ENCODE measurements around the gene CEACAM21.

CEACAM21 gene

DNA sequence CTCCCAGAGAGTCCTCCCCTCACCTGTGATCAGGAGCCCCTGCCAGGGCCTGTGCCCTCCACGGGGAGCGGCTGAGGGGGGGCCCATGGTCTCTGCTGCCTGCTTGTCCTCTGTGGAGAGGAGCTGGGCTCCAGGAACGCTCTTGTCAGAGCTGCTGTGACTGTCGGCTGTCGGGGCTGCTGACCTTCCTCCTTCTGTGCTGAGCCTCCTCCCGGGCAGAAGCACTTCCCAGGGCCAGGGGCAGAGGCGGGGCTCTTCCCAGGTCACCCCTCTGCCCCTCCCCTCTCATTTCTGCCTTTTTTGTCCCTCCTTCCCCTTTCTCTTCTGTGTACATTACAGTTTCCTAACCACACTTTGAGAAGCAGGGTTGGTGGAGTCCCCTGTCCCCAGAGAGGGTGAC lies 50.9 kb downstream of the CEACAM21 start, which contains the start of gene CEACAM4:
TSS of gene CEACAM4 (minus strand) at position 198 of the 400 bp plus-strand sequence. CDS start at position 87, 111 bp downstream.
- ChIA-PET CTCF (no interaction called here), POLR2A (no interaction called here)
- Histone ChIP-seq H3K9me3 (ENCODE audit: control insufficient read depth, insufficient read depth, low read depth, low read length) (no peaks in the 10 kb centered on the region), H3K4me1 (ENCODE audit: control insufficient read depth, insufficient read depth, low read length) (no peaks in the 10 kb centered on the region), H3K36me3 (ENCODE audit: control insufficient read depth in 2 of 2, insufficient read depth in 1 of 2, low read length in 2 of 2) (no peaks in the 10 kb centered on the region), H3K27ac (ENCODE audit: extremely low read depth, low read depth, low read length) (no peak within 1 kb of the TSS), H3K4me3 (ENCODE audit: low read depth, low read length) (no peak within 1 kb of the TSS)
- TF ChIP-seq, protein P1, sequence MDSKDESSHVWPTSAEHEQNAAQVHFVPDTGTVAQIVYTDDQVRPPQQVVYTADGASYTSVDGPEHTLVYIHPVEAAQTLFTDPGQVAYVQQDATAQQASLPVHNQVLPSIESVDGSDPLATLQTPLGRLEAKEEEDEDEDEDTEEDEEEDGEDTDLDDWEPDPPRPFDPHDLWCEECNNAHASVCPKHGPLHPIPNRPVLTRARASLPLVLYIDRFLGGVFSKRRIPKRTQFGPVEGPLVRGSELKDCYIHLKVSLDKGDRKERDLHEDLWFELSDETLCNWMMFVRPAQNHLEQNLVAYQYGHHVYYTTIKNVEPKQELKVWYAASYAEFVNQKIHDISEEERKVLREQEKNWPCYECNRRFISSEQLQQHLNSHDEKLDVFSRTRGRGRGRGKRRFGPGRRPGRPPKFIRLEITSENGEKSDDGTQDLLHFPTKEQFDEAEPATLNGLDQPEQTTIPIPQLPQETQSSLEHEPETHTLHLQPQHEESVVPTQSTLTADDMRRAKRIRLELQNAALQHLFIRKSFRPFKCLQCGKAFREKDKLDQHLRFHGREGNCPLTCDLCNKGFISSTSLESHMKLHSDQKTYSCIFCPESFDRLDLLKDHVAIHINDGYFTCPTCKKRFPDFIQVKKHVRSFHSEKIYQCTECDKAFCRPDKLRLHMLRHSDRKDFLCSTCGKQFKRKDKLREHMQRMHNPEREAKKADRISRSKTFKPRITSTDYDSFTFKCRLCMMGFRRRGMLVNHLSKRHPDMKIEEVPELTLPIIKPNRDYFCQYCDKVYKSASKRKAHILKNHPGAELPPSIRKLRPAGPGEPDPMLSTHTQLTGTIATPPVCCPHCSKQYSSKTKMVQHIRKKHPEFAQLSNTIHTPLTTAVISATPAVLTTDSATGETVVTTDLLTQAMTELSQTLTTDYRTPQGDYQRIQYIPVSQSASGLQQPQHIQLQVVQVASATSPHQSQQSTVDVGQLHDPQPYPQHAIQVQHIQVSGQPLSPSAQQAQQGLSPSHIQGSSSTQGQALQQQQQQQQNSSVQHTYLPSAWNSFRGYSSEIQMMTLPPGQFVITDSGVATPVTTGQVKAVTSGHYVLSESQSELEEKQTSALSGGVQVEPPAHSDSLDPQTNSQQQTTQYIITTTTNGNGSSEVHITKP (tag by site-specific recombination; IDR thresholded peaks at IDR 0.05) = no peak
- TF ChIP-seq, protein P2, sequence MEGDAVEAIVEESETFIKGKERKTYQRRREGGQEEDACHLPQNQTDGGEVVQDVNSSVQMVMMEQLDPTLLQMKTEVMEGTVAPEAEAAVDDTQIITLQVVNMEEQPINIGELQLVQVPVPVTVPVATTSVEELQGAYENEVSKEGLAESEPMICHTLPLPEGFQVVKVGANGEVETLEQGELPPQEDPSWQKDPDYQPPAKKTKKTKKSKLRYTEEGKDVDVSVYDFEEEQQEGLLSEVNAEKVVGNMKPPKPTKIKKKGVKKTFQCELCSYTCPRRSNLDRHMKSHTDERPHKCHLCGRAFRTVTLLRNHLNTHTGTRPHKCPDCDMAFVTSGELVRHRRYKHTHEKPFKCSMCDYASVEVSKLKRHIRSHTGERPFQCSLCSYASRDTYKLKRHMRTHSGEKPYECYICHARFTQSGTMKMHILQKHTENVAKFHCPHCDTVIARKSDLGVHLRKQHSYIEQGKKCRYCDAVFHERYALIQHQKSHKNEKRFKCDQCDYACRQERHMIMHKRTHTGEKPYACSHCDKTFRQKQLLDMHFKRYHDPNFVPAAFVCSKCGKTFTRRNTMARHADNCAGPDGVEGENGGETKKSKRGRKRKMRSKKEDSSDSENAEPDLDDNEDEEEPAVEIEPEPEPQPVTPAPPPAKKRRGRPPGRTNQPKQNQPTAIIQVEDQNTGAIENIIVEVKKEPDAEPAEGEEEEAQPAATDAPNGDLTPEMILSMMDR (tag by site-specific recombination; IDR thresholded peaks at IDR 0.05) = no peak
- TF ChIP-seq ZFP69B (tag by site-specific recombination; IDR thresholded peaks at IDR 0.05) (no peak), ZNF266 (tag by site-specific recombination; IDR thresholded peaks at IDR 0.05; ENCODE audit: low read depth) (no peak), ZNF677 (tag by site-specific recombination; IDR thresholded peaks at IDR 0.05) (no peak), ZNF114 (tag by site-specific recombination; IDR thresholded peaks at IDR 0.05) (no peak), ZBTB21 (tag by site-specific recombination; IDR thresholded peaks at IDR 0.05) (no peak), IKZF3 (tag by site-specific recombination; IDR thresholded peaks at IDR 0.05) (no peak), ZNF623 (tag by site-specific recombination; IDR thresholded peaks at IDR 0.05) (no peak), SP3 (tag by site-specific recombination; IDR thresholded peaks at IDR 0.05) (no peak), ZNF571 (tag by site-specific recombination; IDR thresholded peaks at IDR 0.05) (no peak), ZNF169 (tag by site-specific recombination; IDR thresholded peaks at IDR 0.05) (no peak), ZNF324 (tag by site-specific recombination; IDR thresholded peaks at IDR 0.05) (no peak), ZNF202 (tag by site-specific recombination; IDR thresholded peaks at IDR 0.05; ENCODE audit: borderline replicate concordance) (no peak), ZFP41 (tag by site-specific recombination; IDR thresholded peaks at IDR 0.05; ENCODE audit: borderline replicate concordance) (no peak), BCL11A (tag by site-specific recombination; IDR thresholded peaks at IDR 0.05; ENCODE audit: low read depth) (no peak), GFI1B (tag by site-specific recombination; IDR thresholded peaks at IDR 0.05) (no peak)
- TF ChIP-seq, protein P3, sequence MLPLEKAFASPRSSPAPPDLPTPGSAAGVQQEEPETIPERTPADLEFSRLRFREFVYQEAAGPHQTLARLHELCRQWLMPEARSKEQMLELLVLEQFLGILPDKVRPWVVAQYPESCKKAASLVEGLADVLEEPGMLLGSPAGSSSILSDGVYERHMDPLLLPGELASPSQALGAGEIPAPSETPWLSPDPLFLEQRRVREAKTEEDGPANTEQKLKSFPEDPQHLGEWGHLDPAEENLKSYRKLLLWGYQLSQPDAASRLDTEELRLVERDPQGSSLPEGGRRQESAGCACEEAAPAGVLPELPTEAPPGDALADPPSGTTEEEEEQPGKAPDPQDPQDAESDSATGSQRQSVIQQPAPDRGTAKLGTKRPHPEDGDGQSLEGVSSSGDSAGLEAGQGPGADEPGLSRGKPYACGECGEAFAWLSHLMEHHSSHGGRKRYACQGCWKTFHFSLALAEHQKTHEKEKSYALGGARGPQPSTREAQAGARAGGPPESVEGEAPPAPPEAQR (tag by site-specific recombination; IDR thresholded peaks at IDR 0.05) = no peak
- TF ChIP-seq, protein P4, sequence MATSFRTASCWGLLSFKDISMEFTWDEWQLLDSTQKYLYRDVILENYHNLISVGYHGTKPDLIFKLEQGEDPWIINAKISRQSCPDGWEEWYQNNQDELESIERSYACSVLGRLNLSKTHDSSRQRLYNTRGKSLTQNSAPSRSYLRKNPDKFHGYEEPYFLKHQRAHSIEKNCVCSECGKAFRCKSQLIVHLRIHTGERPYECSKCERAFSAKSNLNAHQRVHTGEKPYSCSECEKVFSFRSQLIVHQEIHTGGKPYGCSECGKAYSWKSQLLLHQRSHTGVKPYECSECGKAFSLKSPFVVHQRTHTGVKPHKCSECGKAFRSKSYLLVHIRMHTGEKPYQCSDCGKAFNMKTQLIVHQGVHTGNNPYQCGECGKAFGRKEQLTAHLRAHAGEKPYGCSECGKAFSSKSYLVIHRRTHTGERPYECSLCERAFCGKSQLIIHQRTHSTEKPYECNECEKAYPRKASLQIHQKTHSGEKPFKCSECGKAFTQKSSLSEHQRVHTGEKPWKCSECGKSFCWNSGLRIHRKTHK (tag by site-specific recombination; IDR thresholded peaks at IDR 0.05) = no peak

Data from HEK293 (cell line).